Stimulated activated CD8-positive, alpha-beta memory T cell treated with anti-CD3 and anti-CD28 coated beads, Interleukin-7, amount 100 ng/mL, for 4 hours (primary cell): Measurements from ENCODE around the gene ANKLE2.
A peak's percentile ranks its signal among the peaks of the same experiment; 100 is the strongest.

Experiments used
- DNase-seq, 2 donors: peaks; one replicate each; pipeline ENCODE4 v3.0.0-alpha.2; 2020; ENCODE audit warnings: low read depth in 2 of 2

Gene ANKLE2

GRCh38 chr12:132689227-132689626 is 72.4 kb downstream of the ANKLE2 start:
- no peak for DNase-seq

- peak; percentile 85 to 95 for DNase-seq
Measured at GRCh38 chr12:132687211-132688164, 74.1 kb downstream of the ANKLE2 start, which contains the start of the genes POLE and PXMP2. Gene POLE, minus strand, starts transcription at chr12:132687342. Its CDS starts 27 bp downstream, at chr12:132687315. Gene PXMP2, plus strand, starts transcription at chr12:132687587. Its CDS starts 84 bp downstream, at chr12:132687671.

DNA sequence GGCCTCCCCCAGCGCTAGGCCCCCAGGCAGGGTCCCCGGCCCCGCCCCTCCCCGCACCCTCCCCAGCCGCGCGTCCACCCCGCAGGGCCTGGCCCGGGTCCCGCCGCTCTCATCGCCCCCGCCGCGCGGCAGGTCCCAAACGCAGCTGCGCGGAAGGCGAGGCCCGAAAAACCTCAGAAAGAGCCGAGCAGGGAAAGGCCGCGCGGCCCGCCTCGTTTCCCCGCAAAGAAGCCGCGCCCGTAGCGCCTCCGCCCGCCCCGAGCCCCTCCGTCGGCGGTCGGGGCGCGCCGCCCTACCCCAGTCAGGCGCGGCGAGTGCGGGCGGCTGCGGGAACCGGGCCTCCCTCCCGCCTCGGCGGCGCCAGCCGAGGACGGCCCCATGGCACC is 74.8 kb downstream of the ANKLE2 start:
- no peak for DNase-seq

DNA sequence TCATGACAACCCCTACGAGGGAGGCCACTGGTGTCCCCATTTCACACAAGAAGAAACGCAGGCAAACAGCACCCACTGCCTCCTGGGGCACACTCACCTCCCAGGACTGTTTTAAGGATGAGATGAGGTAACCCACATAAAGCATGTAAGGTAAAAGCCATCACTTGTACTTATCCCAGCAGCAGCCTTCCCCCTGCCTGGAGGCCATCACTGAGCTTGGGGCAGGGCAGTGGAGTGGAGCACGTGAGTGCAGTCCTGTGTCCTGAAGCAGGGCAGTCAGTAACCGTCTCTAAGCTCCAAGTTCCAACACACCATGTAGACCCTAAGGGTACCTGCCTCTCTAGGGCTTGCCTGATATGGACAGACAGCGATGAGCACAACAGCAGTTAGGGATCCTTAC is 76.2 kb downstream of the ANKLE2 start:
- no peak for DNase-seq

GRCh38 chr12:132677492-132677891 is 84.1 kb downstream of the ANKLE2 start:
- no peak for DNase-seq

DNA sequence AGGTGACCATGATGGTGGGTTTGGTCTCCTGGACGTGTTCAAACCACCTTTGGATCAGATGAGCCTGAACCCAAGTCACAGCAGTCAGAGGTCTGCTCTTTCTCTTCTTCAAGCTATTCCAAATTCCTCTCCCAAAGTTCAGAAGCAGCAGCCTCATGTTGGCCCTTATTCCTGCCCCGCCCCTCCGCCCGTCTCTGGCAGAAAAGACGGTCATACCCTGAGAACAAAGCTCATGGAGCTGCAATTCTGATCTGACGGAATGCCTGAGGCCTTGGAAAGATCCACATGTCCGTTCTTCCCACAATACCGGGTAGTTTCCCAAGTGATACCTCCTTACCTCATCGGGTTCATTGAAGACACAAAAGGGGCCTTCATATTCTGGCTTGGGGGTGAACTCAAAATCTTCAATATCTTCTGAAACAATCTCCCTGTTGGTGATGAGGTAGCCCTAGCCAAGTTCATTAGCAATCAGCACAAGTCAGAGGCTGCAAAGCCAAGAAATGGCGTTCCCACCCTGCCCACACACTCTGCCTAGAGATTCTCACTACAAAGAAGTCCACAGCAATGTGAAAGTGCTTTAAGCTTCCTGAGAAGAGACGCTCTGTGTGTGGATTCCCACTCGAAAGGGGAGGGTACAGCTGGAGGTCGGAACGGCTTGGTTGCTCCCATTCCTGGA is 85.7 kb downstream of the ANKLE2 start:
- no peak for DNase-seq
